Measurements from ENCODE around the gene HSP90B1. TPM values are rescaled to one million over a fixed set of nuclear protein-coding genes. Genes with fewer than 3 reads are reported as not detected.

HSP90B1 gene
- total and polyA plus RNA-seq, 10 of the 15 experiments (the other 5 are each of a cell fraction or from before 2014, with no cell fraction given): 254 to 968 (median 560) TPM

GRCh38 chr12:103930034-103930786, at the start of gene HSP90B1 (continued):
- no peak for TF ChIP-seq CEBPB (IDR thresholded peaks at IDR 0.05; ENCODE audit: borderline replicate concordance in 1 of 2, low read depth in 2 of 2, low read length in 2 of 2)
- no peak for TF ChIP-seq RAD21 (IDR thresholded peaks at IDR 0.05; ENCODE audit: insufficient read depth, low read depth, low read length)
- TF ChIP-seq NFXL1 (IDR thresholded peaks at IDR 0.05; ENCODE audit: borderline replicate concordance): no peak
- TF ChIP-seq EGR1 (IDR thresholded peaks at IDR 0.05; ENCODE audit: borderline replicate concordance in 1 of 2, low read depth in 2 of 2, low read length in 2 of 2): peak in 1 of 2 experiments; percentile 87; a peak in 1 of 3 replicates
- 0 out of 2 replicates have a peak, but pooled peaks have one; percentile 0 for TF ChIP-seq NRF1 (conservative IDR thresholded peaks at IDR 0.05; ENCODE audit: low read depth, low read length)
- TF ChIP-seq RELB (IDR thresholded peaks at IDR 0.05; ENCODE audit: low read depth): peak; percentile 78
- no peak for TF ChIP-seq HCFC1 (IDR thresholded peaks at IDR 0.05; ENCODE audit: low read length)
- no peak for TF ChIP-seq MEF2B (IDR thresholded peaks at IDR 0.05; ENCODE audit: partially characterized antibody, poor library complexity, severe bottlenecking)
- TF ChIP-seq EED (IDR thresholded peaks at IDR 0.05; ENCODE audit: low read depth): no peak
- TF ChIP-seq IRF5 (IDR thresholded peaks at IDR 0.05; ENCODE audit: borderline replicate concordance): peak; percentile 9; the same call in 1 of the 2 replicates
- TF ChIP-seq ZSCAN29 (IDR thresholded peaks at IDR 0.05): peak; percentile 33; the same call in 1 of the 2 replicates
- peak; percentile 74 for TF ChIP-seq RAD51 (IDR thresholded peaks at IDR 0.05)
- TF ChIP-seq E2F4 (IDR thresholded peaks at IDR 0.05; ENCODE audit: low read depth, low read length): peak; percentile 88
- TF ChIP-seq ZZZ3 (IDR thresholded peaks at IDR 0.05; ENCODE audit: control insufficient read depth, insufficient read length, low read depth): no peak
- TF ChIP-seq BCL3 (IDR thresholded peaks at IDR 0.05; ENCODE audit: borderline replicate concordance, insufficient read depth, low read depth, low read length, poor library complexity, severe bottlenecking): peak; percentile 35
- TF ChIP-seq SMAD1 (IDR thresholded peaks at IDR 0.05; ENCODE audit: low read depth, partially characterized antibody): peak; percentile 74
- TF ChIP-seq TCF3 (IDR thresholded peaks at IDR 0.05; ENCODE audit: borderline replicate concordance, insufficient read depth, low read depth, low read length): peak; percentile 92
- peak; percentile 88 for TF ChIP-seq DPF2 (IDR thresholded peaks at IDR 0.05)
- no peak for TF ChIP-seq CEBPZ (IDR thresholded peaks at IDR 0.05; ENCODE audit: low read depth, low read length)
- TF ChIP-seq CREB1 (IDR thresholded peaks at IDR 0.05; ENCODE audit: low read depth): peak; percentile 93
